ENCODE results near the gene TNS1.

GRCh38 chr2:218030409-218031195 lies 27.8 kb upstream of the TNS1 start:
- TF ChIP-seq CTCF (IDR thresholded peaks at IDR 0.05) (no peak), POLR2A (IDR thresholded peaks at IDR 0.05) (no peak)

Data from thyroid gland (tissue), 4 donors.